GM19025 (cell line): ENCODE data around the gene CFI.
"Not testable (repeated sequence)": the region's sequence is repeated elsewhere in the genome, so short reads cannot be mapped to it uniquely, and the experiment has no call there.

Experiments used
- ATAC-seq: cut with Tn5 transposase; IDR thresholded peaks from one replicate; pipeline ENCODE4 v1.9.1; 2021; ENCODE audit warnings: mild to moderate bottlenecking, low read depth, moderate library complexity; ENCODE audit not compliant: unreplicated experiment

The CFI gene

DNA sequence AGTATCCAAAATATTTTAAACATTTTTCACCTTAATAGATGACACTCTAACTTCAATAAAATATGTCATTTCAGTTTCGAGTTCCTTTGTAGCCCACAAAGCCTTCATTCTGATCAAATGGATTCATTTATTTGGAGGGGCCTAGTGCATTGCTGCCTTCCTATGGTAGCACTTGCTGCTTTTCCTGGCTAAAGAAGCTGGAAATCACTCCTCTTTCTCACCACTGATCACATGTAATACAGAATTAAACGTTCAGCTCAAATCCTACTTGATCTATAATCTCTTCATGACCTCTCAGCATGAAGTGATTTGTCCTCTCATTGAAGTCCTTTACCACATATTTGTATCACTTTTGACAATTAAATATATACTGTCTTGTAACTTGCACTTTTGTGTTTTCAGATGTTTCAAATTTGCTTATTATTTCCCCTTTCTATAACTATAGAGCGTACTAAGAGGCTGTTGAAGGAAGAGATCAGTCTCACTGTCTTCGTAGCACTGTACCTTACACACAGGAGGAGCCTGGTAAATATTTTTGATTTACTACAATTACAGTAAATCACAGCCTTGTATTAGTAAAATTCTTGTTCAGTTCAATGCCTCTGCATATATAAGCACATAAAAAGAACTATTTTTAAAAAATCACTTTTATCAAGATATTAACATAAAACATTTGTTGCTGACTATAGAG is 555 bp downstream of the CFI start:
- no peak for ATAC-seq

DNA sequence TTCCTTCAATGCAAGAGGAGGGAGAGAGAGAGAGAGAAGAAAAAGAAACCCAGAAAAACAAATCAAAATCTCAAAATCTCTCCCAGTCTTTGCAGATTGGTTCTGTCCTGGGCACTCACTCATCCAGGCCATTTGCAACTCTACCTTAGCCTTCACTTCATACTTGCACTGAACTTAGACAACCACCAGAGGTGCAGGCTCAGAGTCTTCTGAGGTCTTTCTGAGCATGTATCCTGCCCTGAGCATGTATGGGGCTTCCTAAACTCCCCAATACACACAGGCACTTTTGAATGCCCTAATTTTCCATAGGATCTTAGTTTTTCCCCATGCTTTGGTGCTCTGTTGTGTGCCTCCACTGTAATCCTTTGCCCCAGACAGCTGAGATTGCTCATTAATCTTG is 2.9 kb downstream of the CFI start:
- ATAC-seq = no peak

DNA sequence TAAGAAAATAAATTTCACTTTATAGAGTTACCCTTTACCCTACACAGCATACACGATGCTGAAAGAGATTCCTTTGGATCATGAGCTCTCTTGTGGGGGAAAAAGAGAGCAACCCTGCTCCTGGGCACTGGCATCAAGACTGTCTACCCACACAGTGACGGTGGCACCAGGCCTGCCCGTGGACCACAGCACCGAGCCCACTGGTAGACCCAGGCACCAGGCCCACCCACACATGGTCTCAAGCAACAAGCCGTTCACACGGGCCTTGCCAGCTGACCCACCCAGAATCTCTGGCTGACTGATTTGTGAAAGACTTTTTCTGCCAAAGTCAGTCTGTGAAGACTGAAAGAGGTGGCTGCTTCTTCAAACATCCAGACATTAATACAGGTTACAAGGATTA is 6.7 kb downstream of the CFI start:
- no peak for ATAC-seq

DNA sequence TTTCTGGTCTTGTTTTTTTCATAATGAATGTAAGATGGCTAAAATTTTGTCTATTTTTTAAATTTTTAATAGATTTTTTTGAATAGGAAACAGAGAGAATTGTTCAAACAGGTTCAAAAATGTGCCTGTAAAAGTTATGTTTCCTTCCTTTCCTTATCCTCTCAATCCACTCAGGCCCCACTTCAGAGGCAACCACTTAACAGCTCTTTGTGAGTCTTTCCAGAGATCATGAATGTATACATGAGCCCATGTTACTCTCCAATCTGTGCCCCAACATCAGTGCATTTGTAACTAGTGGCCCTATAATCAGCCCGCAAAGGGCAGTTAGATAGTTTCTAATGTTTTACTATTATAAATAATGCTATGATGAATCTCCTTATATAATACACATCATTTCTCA is 14.0 kb downstream of the CFI start:
- ATAC-seq = no peak

DNA sequence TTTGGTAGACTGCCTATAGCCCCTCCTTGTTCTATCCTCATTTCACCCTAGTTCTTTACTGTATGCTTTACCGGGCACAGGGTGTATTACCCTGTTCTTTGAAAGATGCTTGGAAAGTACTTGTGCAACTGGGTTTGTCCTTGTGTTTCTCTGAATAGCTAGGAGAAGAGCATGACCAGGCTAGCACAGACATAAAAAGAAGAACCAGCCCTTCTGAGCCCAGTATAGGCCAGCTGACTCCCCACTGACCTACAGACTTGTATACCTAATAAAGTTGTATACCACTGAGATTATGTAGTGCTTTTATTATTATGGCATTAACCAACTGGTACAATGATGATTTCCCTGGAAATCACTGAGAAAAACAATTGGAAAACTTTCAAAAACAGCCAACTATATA is 15.0 kb downstream of the CFI start:
- no peak for ATAC-seq

DNA sequence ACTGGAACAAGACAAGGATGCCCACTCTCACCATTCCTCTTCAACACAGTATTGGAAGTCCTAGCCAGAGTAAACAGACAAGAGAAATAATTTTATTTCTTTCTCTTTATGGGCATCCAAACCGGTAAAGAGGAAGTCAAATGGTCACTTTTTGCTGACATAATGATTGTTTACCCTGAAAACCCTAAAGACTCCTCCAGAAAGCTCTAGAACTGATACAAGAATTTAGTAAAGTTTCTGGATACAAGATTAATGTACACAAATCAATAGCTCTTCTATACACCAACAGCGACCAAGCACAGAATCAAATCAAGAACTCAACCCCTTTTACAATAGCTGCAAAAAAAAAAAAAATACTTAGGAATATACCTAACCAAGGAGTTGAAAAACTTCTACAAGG is 19.7 kb downstream of the CFI start:
- ATAC-seq = not testable (repeated sequence)

DNA sequence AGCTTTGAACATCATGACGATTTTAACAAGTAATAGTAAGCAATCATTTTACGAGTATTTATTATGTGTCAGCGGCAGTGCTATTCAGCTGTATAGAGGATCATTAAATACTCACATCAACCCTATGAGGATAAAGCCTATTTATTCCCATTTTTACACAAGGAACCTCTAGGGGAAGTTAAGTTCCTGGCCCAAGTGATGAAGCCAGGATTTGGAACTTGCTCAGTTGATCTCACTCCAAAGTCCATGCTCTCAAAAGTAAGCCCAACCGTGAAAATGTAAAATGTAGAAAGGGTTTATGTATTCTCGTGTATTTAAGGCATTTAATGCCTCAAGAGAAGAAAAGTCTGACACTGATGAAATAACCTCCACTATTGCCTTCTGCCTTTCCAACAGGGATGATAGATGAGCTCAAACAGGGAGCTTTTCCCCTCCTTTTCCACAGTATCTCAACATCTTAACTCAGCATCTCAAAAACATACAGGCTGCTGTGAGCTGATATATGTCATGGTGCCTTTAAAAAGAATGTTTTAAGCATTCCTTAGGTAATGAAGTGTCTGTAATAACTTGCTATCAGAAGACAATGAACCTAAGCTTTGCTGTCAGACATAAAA is 36.9 kb downstream of the CFI start:
- ATAC-seq = no peak

DNA sequence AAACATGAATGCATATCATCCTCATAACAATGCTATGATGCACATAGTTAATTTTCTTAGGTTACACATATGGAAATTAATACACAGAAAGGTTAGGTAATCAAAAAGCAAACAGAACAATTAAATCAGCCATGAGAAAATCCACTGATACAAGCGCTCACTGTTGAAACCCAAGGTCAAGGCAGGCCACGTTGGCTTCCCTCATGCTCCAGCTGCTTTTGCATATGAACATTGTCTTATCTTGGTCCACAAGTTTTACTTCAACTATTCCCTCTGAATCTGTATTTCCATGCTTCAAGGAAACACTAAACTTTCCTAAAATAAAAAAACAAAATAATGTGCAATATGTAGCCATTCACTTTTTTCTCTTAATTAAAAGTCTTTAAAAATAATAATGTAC is 37.4 kb downstream of the CFI start:
- ATAC-seq = no peak

DNA sequence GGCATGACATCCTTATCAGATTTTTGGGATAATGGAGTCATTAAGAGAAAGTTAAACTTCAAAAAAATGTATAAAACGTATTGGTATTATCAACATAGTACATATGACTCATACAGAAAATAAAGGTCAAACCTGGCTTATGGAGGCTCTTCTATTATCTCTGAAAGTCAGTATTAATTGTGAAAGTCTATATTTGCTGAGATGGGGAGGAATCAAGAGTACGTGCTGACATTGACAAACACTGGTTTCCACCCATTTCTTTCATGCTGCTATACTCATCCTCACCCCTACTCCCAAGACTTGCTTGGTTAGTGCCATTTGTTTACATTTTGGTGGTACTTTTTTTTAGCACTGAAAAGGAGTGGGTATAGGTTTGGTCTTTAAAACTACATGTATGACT is 41.1 kb downstream of the CFI start:
- ATAC-seq = no peak

DNA sequence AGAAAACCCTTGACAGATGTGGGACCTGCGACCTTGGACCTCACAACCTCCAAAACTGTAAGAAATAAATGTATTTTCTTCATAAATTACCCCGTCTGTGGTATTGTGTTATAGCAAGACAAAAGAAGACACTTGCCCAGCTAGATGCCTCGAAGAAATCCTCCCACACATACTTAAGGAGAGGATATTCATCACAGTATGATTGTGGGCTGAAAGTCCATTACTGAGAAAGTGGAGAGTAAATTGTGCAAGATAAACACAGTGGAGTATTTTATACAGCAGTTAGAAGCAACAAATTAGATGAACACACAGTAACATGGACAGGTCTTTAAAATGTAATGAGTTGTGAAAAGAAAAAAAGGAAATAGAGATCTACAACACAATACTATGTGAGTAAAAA is 46.1 kb downstream of the CFI start:
- no peak for ATAC-seq

DNA sequence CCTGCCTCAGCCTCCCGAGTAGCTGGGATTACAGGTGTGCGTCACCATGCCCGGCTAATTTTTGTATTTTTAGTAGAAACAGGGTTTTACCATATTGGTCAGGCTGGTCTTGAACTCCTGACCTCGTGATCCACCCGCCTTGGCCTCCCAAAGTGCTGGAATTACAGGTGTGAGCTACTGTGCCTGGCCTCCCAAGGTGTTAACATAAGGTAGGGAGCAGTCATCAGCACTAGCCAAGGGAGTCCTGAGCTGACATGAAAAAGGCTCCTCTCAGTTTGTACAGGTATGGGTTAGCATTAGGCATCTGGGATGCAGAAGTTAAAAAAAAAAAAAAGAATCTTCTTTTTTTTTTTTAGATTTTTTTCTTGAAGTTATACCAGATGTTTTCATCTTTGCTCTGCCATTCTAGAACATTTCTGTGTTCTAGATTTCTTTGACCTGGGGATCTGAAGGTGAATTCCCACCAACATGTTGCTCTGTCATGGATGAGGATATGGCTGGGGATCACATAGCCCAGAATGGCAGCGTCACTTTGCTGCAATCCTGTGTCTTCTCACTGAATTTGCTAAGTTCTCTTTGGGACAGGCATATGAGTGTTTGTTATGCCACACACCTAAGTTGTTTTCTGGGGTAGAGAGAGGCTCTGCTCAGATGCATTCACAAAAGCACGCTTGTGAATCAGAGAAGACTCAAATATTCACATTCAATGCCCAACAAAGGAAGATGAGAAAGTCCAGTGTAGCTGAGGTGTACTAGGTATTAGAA is 47.5 kb downstream of the CFI start:
- ATAC-seq = no peak

DNA sequence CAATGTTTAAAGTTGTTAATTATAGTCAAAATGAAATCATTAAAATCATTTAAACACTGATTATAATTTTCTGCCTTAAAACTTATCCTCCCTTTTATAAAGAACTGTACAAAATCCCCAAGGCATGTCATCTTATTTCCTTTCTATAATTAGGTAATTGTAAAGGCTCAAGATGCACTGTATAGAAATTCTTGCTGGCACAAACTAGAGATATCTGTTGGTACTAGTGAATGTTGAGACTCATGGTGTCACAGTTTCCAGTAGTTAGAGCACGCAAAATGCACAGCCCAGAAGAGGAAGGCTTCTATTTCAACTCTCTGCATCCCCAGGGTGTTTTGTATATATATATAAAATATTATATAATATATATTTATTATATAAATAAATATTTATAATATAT is 49.3 kb downstream of the CFI start:
- no peak for ATAC-seq

DNA sequence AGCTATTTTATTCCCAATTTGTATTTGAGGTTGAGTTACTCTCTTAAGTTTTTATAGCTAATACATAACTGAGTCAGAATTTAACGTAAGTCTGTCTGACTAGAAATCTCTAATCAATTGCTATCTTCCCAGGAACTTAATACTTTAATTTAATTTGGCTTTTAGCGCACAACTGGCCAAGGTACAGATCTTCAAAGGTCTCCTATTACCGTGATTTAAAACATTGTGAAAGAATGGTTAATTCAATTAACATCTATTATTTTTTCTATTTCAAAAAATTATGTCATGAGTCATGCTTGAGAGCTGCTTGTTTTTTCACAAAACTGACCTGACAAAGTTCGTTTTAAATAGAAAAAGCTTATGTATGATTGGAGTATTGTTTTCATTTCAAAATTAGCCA is 49.9 kb downstream of the CFI start:
- no peak for ATAC-seq

DNA sequence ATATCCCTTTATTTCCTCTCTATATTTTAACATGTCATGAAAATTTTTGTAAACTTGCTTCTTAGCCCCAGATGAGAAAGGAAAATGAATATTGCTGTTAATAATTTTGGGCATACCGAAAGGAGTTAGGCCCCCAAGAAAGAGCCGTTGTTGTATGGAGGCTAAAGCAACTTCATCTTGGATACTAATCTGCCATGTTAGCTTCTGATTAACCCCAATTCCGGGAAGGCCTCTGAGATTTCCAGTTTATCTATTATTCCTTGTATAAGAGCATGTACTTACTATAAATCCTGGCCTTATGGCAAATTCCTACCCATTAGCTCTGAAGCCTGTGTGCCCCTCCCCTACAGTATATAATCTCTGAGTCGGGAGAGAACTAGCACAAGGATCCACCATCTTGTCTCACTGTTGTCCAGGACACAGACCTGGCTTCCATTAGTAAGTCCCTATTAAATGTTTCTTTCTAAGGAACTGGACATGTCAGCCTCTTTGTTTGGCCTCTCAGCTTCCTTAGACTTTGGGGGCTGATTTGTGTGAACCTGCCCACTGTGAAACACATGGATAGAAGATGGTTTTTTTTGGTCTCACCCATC is 51.1 kb downstream of the CFI start:
- ATAC-seq = no peak

DNA sequence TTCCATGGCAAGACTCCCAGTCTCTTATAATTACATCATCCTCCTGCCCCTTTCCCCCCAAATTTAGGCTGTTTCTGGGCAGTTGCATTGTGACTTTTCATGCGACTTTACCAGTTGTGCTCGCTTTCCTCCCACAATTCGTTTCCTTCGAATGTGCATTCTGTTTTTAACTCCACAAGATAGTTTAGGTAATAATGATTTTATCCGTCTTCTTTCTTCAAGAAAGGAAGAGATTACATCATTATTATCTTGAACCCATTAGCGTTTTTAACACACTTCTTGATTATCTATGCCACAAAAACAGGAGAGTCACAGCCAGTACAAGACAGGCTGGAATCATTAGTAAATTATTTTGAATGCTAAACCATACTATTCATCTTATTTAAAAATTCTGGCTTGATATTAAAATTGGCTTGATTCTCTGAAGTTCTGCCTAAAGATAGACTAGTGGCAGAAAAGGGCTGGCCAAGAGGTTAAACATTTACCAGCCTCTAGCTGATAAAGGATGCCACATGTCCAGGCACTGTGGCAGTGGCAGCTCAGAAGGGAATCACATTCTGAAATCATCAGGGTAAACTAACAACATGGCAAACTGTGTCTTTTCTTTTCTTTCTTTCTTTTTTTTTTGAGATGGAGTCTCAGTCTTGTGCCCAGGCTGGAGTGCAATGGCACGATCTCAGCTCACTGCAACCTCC is 52.3 kb downstream of the CFI start:
- ATAC-seq = no peak

DNA sequence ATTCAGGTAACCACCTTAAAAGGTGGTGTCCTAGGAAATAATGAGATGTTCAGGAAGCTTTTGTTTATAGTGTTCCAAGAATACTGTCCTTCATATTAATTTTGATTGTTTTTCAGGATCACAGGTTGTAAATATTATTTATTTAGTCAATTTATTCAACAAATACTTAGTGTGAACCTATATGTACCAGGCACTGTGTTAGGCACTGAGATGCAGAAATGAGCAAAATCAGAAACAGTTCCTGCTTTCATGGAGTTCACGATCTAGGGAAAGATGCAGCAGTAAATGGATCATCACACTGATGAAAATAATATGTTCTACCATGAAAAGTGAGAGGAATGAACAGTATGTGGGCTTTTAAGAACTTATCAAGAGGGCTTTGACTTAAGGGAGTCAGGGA is 53.7 kb downstream of the CFI start:
- no peak for ATAC-seq

DNA sequence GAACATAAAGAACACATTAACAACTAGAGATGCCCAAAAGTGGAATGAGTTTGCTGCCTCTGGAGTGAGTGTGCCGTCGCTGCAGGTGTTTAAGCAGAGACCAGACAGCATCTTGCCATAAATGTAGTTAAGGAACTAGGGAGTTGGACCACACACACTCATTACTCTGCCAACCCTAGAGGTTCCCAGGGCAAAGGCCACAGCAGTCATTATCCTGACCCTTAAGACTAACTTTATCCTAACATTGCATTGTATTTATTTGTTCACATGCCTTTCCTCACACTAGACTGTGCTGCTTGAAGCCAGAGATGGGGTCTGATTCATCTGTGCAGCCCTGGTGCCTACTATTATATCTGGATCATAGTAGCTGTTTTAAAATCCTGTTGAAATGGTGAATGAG is 55.1 kb downstream of the CFI start:
- no peak for ATAC-seq

DNA sequence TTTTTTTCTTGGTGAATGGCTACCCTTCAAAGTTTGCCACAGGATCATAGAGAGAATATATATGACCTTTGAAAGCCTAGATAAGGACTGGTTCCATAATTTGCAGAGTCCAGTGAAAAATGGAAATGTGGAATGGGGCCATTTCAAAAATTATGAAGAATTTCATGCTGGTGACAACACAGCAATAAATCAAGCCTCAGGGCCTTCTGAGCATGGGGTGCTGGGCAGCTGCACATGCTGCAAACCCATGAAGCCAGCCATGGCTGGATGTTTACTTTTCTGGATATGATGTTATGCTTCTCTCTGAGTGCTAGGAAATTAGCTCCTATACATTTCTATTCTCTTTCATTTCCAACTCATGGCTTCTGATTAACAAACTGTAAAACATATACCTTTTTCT is 56.0 kb downstream of the CFI start:
- ATAC-seq = no peak

DNA sequence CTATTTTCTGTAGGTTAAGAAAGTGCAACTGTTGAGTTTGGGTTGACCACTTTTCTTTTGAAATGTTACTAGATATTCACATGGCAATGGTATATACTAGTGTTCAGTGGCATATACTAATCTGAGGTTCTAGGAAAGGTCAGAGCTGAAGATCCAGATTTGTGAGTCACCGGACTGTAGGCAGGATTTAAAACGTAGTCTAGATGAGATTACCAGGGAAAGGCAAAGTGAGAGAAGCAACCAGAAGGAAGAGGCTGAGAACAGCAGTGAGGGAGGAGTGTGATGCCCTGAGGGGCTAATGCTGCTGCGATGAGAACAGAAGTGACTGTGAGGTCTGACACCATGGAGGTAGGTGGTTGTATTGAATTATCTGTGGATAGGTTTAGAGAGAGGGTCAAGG is 62.3 kb downstream of the CFI start:
- no peak for ATAC-seq

DNA sequence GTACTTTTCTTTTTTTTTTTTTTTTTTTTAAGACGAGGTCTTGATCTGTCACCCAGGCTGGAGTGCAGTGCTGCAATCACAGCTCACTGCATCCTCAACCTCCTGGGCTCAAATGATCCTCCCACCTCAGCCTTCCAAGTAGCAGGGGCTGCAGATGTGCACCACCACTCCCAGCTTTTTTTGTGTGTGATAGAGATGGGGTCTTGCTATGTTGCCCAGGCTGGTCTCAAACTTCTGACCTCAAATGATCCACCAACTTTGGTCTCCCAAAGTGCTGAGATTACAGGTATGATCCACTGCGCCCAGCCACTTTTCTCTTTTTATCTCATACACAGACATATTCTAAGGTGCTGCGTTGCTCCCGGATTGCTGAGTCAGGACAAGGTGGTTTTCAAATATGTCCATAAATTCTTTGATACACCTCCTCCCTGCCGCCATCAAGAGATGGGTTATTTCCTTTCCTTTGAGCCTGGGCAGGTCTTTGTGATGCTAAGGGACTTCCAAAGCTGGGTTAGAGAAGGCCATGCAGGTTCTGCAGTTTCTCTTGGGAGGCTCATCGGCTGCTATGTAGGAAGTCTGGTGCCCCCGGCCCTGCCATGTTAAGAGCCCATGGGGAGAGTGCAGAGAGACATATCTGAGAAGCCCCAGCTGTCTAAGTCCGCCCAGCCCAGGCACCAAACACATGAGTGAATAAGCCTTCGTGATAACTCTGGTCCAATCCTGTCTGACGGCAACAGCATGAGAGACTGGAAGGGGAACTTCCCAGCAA is 63.5 kb downstream of the CFI start:
- no peak for ATAC-seq
